ENCODE data around the gene ZNF500. TPM values are rescaled to one million over a fixed set of nuclear protein-coding genes. Genes with fewer than 3 reads are reported as not detected.

Gene ZNF500
- total RNA-seq, 1 donor from 2014 or later, result 5.4 TPM

DNA sequence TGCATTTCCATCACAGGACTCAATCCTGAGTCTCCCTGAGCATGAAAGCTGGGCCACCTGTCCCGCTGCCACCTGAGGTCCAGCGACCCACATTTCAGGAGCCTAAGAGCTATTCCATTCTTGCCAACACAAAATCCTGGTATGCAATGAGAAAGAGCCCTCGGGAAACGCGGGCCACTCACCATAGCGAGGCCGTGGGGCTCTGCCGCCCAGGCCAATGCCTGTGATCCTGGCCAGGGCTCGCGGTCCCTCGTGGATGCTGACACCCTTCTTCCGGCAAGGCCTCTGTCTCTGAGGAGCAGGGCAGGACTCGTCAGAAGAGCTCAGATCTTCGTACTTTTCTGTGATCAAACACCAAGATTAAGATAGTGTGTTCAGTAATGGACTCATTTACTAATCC, 62.0 kb downstream of the ZNF500 start:
- Histone ChIP-seq H3K4me1 (peaks cover 12% of the 10 kb centered on the region), H3K27ac (replicated peaks) (no peak overlapping the region), H3K36me3 (peaks cover 75% of the 10 kb centered on the region), H3K4me3 (no peak overlapping the region), H3K27me3 (ENCODE audit: low read depth) (no peaks in the 10 kb centered on the region), H3K9me3 (replicated peaks) (no peaks in the 10 kb centered on the region)
- DNase-seq, result no peak
- TF ChIP-seq, protein P1, sequence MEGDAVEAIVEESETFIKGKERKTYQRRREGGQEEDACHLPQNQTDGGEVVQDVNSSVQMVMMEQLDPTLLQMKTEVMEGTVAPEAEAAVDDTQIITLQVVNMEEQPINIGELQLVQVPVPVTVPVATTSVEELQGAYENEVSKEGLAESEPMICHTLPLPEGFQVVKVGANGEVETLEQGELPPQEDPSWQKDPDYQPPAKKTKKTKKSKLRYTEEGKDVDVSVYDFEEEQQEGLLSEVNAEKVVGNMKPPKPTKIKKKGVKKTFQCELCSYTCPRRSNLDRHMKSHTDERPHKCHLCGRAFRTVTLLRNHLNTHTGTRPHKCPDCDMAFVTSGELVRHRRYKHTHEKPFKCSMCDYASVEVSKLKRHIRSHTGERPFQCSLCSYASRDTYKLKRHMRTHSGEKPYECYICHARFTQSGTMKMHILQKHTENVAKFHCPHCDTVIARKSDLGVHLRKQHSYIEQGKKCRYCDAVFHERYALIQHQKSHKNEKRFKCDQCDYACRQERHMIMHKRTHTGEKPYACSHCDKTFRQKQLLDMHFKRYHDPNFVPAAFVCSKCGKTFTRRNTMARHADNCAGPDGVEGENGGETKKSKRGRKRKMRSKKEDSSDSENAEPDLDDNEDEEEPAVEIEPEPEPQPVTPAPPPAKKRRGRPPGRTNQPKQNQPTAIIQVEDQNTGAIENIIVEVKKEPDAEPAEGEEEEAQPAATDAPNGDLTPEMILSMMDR (IDR thresholded peaks at IDR 0.05; ENCODE audit: borderline replicate concordance), result no peak
- intact Hi-C loops (cut with micrococcal nuclease), result no loop called here

DNA sequence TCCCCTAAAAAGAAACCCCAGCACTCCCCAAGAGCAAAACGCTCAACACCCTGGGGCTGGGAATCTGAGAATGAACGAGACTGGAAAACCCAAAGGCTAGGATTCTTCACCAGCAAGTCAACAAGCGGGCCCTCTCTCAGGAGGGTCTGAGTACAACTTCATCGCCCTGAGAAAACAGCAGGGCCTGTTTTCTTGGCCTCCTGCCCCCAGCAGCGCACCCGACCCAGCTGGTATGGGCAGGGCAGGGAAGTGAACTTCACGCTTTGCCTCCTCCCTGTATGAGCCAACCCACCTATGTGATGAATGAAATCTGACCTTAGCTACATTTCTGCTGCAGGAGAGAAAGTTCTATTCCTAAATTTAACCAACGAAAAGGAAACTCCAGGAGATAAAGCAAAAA, 62.5 kb downstream of the ZNF500 start:
- no peaks in the 10 kb centered on the region for H3K9me3 ChIP-seq (replicated peaks)
- peaks cover 75% of the 10 kb centered on the region for H3K36me3 ChIP-seq
- no peak overlapping the region for H3K27ac ChIP-seq (replicated peaks)
- H3K4me3 ChIP-seq, result no peak overlapping the region
- no peaks in the 10 kb centered on the region for H3K27me3 ChIP-seq (ENCODE audit: low read depth)
- intact Hi-C loops (cut with micrococcal nuclease), result no loop called here
- H3K4me1 ChIP-seq, result peaks cover 12% of the 10 kb centered on the region
- TF ChIP-seq, protein P1 (IDR thresholded peaks at IDR 0.05; ENCODE audit: borderline replicate concordance), result no peak
- no peak for DNase-seq

DNA sequence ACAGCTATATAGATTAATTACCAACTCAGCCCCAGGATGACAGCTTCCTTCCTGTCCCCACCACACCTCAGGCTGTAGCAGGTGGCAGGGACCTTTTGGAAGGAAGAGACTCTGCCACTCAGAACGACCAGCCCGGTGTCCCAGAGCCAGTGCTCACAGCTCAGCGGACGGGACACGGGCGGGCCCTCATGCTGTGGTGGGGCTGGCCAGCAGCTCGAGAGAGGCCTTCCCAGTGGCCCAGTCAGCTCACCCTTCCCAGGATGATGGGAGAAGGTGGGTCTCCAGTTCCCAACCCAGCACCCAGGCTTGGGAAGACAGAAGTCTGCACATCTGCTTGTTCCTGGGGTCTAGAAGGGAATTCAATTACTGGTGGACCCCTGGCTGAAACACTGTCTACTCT, 63.1 kb downstream of the ZNF500 start:
- Histone ChIP-seq H3K4me1 (peaks cover 12% of the 10 kb centered on the region), H3K9me3 (replicated peaks) (no peaks in the 10 kb centered on the region), H3K27me3 (ENCODE audit: low read depth) (no peaks in the 10 kb centered on the region), H3K27ac (replicated peaks) (no peak overlapping the region), H3K4me3 (no peak overlapping the region), H3K36me3 (peaks cover 75% of the 10 kb centered on the region)
- TF ChIP-seq, protein P1 (IDR thresholded peaks at IDR 0.05; ENCODE audit: borderline replicate concordance), result no peak
- DNase-seq, result no peak
- intact Hi-C loops (cut with micrococcal nuclease), result no loop called here

DNA sequence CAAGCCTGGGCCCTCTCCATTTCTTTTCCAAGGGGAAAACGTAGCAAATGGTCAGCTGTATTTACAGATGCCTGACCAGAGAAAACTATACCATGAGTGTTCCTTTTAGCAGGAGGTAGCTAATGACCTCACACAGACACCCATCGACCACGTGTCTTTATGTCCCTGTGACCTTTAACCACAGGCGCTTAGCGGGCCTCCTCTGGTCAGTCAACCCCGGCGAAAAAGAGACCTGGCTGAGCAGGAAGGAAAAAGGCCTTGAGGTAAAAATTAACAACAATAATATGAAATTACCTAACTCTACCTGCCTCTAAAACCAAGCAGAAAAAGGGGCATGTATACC, 64.5 kb downstream of the ZNF500 start:
- peaks cover 84% of the 10 kb centered on the region for H3K36me3 ChIP-seq
- H3K4me3 ChIP-seq, result no peak overlapping the region
- TF ChIP-seq, protein P1 (IDR thresholded peaks at IDR 0.05; ENCODE audit: borderline replicate concordance), result no peak
- DNase-seq, result no peak
- peaks cover 12% of the 10 kb centered on the region for H3K4me1 ChIP-seq
- H3K27me3 ChIP-seq (ENCODE audit: low read depth), result no peaks in the 10 kb centered on the region
- intact Hi-C loops (cut with micrococcal nuclease), result no loop called here
- no peak overlapping the region for H3K27ac ChIP-seq (replicated peaks)
- H3K9me3 ChIP-seq (replicated peaks), result no peaks in the 10 kb centered on the region

DNA sequence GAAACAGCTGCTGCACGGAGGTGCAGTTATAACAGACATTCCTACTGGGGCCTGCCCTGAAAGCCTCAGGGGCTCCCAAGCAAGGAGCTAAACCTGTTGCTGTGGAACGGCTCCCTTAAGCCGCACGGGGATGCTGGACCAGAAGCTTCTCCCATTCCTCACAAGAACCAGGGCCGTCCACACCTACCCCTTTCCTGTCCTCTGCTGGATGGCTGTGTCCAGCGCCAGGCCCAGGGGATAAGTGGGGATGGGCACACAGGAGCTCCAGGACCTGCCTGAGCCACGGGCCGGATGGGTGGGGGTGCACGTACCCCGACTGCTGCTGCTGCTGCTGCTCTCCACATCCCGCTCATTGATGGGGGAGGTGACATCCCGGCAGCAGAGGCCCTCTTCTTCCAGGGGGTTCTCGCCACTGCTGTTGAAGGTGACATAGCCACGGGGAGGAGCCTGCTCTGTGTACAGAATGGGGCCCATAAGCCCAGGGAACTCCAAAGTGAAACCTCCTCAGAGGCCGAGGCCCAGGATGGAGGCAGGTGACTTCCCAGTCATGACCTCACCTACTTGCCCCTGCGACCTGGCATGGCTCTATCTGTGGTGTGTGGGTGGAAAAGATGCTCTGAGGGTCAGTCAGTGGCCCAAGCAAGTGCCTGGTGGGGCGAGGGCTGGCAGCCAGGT, 65.0 kb downstream of the ZNF500 start:
- TF ChIP-seq, protein P1 (IDR thresholded peaks at IDR 0.05; ENCODE audit: borderline replicate concordance), result no peak
- intact Hi-C loops (cut with micrococcal nuclease), result no loop called here
- H3K27me3 ChIP-seq (ENCODE audit: low read depth), result no peaks in the 10 kb centered on the region
- no peak overlapping the region for H3K27ac ChIP-seq (replicated peaks)
- peaks cover 13% of the 10 kb centered on the region for H3K4me1 ChIP-seq
- no peak for DNase-seq
- no peaks in the 10 kb centered on the region for H3K9me3 ChIP-seq (replicated peaks)
- H3K4me3 ChIP-seq, result no peak overlapping the region
- H3K36me3 ChIP-seq, result peaks cover 85% of the 10 kb centered on the region
